PFSK-1 (cell line): Measurements from ENCODE around the gene TBCD.

ENCODE experiments used
- FOXP2 ChIP-seq: optimal IDR thresholded peaks from 2 replicates; pipeline ENCODE3; 2011; ENCODE audit warnings: borderline replicate concordance, control low read depth, inconsistent platforms; ENCODE audit not compliant: insufficient read depth; ENCODE audit errors: extremely low read length, extremely low read depth
- POLR2AphosphoS5 ChIP-seq: IDR thresholded peaks from 2 replicates; pipeline ENCODE4 v1.6.1; 2012; ENCODE audit warnings: low read depth, mild to moderate bottlenecking, control low read depth, low read length, moderate library complexity
- SIN3A ChIP-seq: IDR thresholded peaks from 2 replicates; pipeline ENCODE4 v1.6.1; 2012; ENCODE audit warnings: mild to moderate bottlenecking, low read length, moderate library complexity, borderline replicate concordance; ENCODE audit not compliant: insufficient read depth
- TAF1 ChIP-seq: IDR thresholded peaks from 2 replicates; pipeline ENCODE4 v1.6.1; 2012; ENCODE audit warnings: low read length, control low read depth, borderline replicate concordance; ENCODE audit not compliant: insufficient read depth
- TF ChIP-seq, protein P1 (sequence below), 2 experiments: IDR thresholded peaks; 2 replicates each; pipeline versions ENCODE4 v1.6.1 to v1.8.0; 2011 to 2012; ENCODE audit warnings: low read depth in 2 of 2, low read length in 2 of 2, control low read depth in 1 of 2, inconsistent platforms in 1 of 2, mild to moderate bottlenecking in 1 of 2, moderate library complexity in 1 of 2; ENCODE audit not compliant: insufficient read depth in 1 of 2

Gene TBCD

DNA sequence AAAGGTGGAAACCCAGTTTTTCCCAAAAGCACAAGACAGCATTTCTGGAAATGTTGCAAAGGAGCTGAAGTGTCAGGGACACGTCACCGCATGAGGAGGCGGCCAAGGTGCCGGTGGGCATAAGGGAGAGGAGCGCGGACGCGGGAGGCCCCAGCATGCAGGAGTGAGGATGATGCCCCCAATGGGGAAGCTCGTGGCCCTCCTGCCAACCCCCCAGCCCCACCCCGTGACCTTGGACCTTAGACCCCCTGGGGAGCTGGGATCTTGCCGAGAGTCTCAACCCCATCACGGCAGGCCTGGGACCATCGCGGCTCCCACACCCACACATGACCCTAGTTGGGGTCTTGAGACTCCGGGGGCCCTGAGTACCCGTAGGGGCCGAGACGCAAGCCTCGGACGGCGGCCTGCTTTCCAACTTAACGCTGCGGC lies 208.1 kb downstream of the TBCD start:
- TF ChIP-seq, protein P1, sequence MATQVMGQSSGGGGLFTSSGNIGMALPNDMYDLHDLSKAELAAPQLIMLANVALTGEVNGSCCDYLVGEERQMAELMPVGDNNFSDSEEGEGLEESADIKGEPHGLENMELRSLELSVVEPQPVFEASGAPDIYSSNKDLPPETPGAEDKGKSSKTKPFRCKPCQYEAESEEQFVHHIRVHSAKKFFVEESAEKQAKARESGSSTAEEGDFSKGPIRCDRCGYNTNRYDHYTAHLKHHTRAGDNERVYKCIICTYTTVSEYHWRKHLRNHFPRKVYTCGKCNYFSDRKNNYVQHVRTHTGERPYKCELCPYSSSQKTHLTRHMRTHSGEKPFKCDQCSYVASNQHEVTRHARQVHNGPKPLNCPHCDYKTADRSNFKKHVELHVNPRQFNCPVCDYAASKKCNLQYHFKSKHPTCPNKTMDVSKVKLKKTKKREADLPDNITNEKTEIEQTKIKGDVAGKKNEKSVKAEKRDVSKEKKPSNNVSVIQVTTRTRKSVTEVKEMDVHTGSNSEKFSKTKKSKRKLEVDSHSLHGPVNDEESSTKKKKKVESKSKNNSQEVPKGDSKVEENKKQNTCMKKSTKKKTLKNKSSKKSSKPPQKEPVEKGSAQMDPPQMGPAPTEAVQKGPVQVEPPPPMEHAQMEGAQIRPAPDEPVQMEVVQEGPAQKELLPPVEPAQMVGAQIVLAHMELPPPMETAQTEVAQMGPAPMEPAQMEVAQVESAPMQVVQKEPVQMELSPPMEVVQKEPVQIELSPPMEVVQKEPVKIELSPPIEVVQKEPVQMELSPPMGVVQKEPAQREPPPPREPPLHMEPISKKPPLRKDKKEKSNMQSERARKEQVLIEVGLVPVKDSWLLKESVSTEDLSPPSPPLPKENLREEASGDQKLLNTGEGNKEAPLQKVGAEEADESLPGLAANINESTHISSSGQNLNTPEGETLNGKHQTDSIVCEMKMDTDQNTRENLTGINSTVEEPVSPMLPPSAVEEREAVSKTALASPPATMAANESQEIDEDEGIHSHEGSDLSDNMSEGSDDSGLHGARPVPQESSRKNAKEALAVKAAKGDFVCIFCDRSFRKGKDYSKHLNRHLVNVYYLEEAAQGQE (IDR thresholded peaks at IDR 0.05; ENCODE audit: insufficient read depth in 1 of 2, low read depth in 2 of 2, low read length in 2 of 2) = no peak
- TF ChIP-seq FOXP2 = no peak
- TF ChIP-seq TAF1 = no peak
- TF ChIP-seq POLR2AphosphoS5 = no peak
- no peak for TF ChIP-seq SIN3A

DNA sequence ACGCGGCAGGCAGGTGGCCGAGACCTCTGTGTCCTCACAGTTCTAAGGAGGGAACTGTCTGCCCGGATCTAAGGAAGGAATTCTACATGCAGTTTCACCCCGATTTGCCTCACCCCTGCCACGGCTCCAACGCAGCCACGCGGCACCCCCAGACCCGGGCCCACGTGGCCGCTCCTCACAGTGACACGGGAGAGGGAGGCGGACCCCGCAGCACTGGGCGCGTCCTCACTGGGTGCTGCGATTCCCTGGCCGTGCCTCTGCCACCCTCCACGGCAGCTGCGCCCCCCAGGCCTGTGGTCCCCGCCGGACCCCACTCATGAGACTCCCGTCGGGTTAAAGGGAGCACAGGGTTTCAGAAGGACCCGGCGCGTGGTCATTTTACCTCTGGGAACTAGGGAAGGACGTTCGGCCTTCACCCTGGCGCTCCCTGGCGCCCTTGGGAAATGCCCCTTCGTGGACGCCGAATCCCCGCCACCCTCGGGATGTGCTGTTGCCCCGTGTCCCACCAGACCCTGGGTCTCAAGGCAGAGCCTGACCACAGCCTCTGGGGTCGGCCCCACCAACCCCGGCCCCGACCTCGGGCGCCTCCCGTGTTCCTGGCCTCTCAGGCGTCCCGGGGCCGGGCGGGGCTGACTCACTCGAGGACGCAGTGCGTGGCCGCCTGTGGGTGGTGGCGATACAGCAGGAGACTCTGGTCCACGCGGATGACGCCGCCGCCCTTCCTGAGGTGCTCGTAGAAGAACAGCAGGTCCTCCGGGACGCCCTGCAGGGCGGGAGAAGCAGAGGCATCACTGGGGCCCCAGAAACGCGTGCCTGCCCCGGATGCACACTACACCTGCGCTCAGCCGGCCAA lies 208.8 kb downstream of the TBCD start:
- no peak for TF ChIP-seq TAF1
- TF ChIP-seq FOXP2 = no peak
- TF ChIP-seq POLR2AphosphoS5 = no peak
- TF ChIP-seq SIN3A = no peak
- TF ChIP-seq, protein P1 (IDR thresholded peaks at IDR 0.05; ENCODE audit: insufficient read depth in 1 of 2, low read depth in 2 of 2, low read length in 2 of 2) = no peak

DNA sequence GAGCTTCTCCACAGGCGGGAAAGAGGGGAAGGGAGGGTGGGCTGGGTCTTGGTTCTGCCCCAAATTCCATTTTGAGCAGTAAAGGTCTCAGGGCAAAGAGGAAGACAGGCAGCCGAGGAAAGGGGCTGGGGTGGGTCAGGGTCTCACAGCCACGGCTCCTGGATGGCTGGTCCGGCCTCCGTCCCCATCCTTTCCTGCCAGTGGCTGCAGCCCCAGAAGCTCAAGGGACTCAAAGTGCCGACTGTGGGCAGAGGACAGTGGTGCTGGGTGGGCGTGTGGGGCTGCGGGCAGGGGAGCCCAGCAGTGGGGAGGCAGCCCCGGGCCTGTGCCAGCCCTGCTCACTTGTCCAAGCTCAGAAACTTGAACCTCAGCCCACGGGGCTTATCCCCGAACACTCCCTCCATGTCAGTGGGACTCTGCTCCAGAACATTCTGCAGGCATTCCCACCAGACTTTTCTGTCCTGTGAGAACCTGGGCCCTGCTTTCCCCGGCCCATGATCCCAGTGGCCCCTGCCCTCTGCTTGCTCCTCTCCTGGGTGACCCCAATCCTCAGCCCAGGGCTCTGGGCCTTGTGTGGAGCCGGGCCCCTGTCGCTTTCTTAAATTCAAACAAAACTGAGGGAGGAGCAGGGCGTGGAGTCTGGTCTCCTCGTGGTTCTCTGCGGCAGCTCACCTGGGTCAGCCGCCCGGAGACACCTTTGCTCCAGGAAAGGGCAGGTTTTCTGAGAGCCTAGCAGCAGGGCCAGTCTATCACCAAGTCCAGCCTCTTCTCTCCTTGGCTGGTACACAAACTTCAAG lies 209.7 kb downstream of the TBCD start:
- TF ChIP-seq, protein P1 (IDR thresholded peaks at IDR 0.05; ENCODE audit: insufficient read depth in 1 of 2, low read depth in 2 of 2, low read length in 2 of 2) = no peak
- no peak for TF ChIP-seq POLR2AphosphoS5
- TF ChIP-seq SIN3A = no peak
- no peak for TF ChIP-seq FOXP2
- TF ChIP-seq TAF1 = no peak

DNA sequence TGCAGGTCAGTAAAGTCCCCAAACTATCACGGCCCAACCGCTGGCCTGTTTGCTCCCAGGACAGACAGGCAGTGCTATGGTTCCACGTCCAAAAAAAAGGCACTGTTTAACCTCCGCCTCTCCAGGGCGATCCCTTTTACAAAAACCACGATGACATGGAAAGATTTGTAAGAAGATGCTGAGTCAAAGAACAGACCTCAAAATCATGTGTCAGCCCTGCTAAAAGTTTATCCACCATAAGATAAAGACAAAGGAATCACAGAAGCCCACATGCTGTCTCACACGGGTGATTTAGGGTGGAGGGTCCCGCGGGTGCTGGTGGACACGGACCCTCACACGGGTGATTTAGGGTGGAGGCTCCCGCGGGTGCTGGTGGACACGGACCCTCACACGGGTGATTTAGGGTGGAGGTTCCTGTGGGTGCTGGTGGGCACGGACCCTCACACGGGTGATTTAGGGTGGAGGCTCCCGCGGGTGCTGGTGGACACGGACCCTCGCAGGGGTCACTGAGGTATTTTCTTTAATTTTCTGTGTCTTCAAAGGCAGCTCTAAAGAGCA lies 210.4 kb downstream of the TBCD start:
- TF ChIP-seq TAF1 = no peak
- no peak for TF ChIP-seq SIN3A
- TF ChIP-seq, protein P1 (IDR thresholded peaks at IDR 0.05; ENCODE audit: insufficient read depth in 1 of 2, low read depth in 2 of 2, low read length in 2 of 2) = no peak
